ENCODE data around the gene ACP1.

- TF ChIP-seq CTCF (IDR thresholded peaks at IDR 0.05 in 8 of 11, conservative IDR thresholded peaks at IDR 0.05 in 3 of 11) (no peak), POLR2AphosphoS5 (IDR thresholded peaks at IDR 0.05) (no peak)
Measured at GRCh38 chr2:275466-275865, 10.7 kb downstream of the ACP1 start.
